ENCODE measurements around the gene SCARF2.
"Not testable (repeated sequence)": the region's sequence is repeated elsewhere in the genome, so short reads cannot be mapped to it uniquely, and the experiment has no call there.

SCARF2 gene

GRCh38 chr22:20390394-20390907 lies 47.2 kb downstream of the SCARF2 start:
- no peak for DNase-seq

- no peak for DNase-seq
Measured at GRCh38 chr22:20389288-20389687, 48.3 kb downstream of the SCARF2 start.

GRCh38 chr22:20388200-20388599 lies 49.4 kb downstream of the SCARF2 start:
- DNase-seq, result no peak

- DNase-seq, result no peak
Measured at GRCh38 chr22:20386972-20387371, 50.7 kb downstream of the SCARF2 start.

- DNase-seq, result no peak
Measured at GRCh38 chr22:20386336-20386735, 51.3 kb downstream of the SCARF2 start.

GRCh38 chr22:20384865-20385264 lies 52.8 kb downstream of the SCARF2 start:
- DNase-seq, result no peak

GRCh38 chr22:20384171-20384570 lies 53.5 kb downstream of the SCARF2 start:
- no peak for DNase-seq

- no peak for DNase-seq
Measured at GRCh38 chr22:20383538-20383937, 54.1 kb downstream of the SCARF2 start.

- DNase-seq, result no peak
Measured at GRCh38 chr22:20380486-20380885, 57.1 kb downstream of the SCARF2 start.

GRCh38 chr22:20378684-20379083 lies 58.9 kb downstream of the SCARF2 start:
- not testable (repeated sequence) for DNase-seq

- no peak for DNase-seq
Measured at GRCh38 chr22:20378110-20378509, 59.5 kb downstream of the SCARF2 start.

GRCh38 chr22:20376983-20377382 lies 60.6 kb downstream of the SCARF2 start:
- DNase-seq, result not testable (repeated sequence)

- DNase-seq, result not testable (repeated sequence)
Measured at GRCh38 chr22:20376281-20376680, 61.3 kb downstream of the SCARF2 start.
